ENCODE measurements around the gene NSFL1C. TPM values are rescaled to one million over a fixed set of nuclear protein-coding genes. Genes with fewer than 3 reads are reported as not detected.

Gene NSFL1C
- total RNA-seq, 1 donor from 2014 or later, result 93.9 TPM

GRCh38 chr20:1479831-1480595 is 13.4 kb upstream of the NSFL1C start:
- no peaks in the 10 kb centered on the region for H3K9me3 Mint-ChIP-seq
- no peaks in the 10 kb centered on the region for H3K36me3 Mint-ChIP-seq (ENCODE audit: low read depth)
- no peak for TF ChIP-seq CTCF (conservative IDR thresholded peaks at IDR 0.05)
- DNase-seq (ENCODE audit: low read depth, low spot score), result no peak
- no peak overlapping the region for H3K4me3 Mint-ChIP-seq
- H3K27ac Mint-ChIP-seq (ENCODE audit: unreplicated experiment), result no peak overlapping the region
- peaks cover 60% of the 10 kb centered on the region for H3K27me3 Mint-ChIP-seq (ENCODE audit: low read depth)
- no peaks in the 10 kb centered on the region for H3K4me1 Mint-ChIP-seq

GRCh38 chr20:1478566-1478965 is 11.9 kb upstream of the NSFL1C start:
- Mint-ChIP-seq H3K4me3 (no peak overlapping the region), H3K27me3 (ENCODE audit: low read depth) (peaks cover 46% of the 10 kb centered on the region), H3K27ac (ENCODE audit: unreplicated experiment) (no peak overlapping the region), H3K36me3 (ENCODE audit: low read depth) (no peaks in the 10 kb centered on the region), H3K4me1 (no peaks in the 10 kb centered on the region), H3K9me3 (no peaks in the 10 kb centered on the region)
- no peak for DNase-seq (ENCODE audit: low read depth, low spot score)
- TF ChIP-seq CTCF (conservative IDR thresholded peaks at IDR 0.05), result no peak

GRCh38 chr20:1477896-1478490 is 11.3 kb upstream of the NSFL1C start:
- no peak for TF ChIP-seq CTCF (conservative IDR thresholded peaks at IDR 0.05)
- peaks cover 45% of the 10 kb centered on the region for H3K27me3 Mint-ChIP-seq (ENCODE audit: low read depth)
- no peaks in the 10 kb centered on the region for H3K4me1 Mint-ChIP-seq
- H3K36me3 Mint-ChIP-seq (ENCODE audit: low read depth), result no peaks in the 10 kb centered on the region
- no peaks in the 10 kb centered on the region for H3K9me3 Mint-ChIP-seq
- DNase-seq (ENCODE audit: low read depth, low spot score), result no peak
- H3K27ac Mint-ChIP-seq (ENCODE audit: unreplicated experiment), result no peak overlapping the region
- no peak overlapping the region for H3K4me3 Mint-ChIP-seq

GRCh38 chr20:1474817-1475603 is 8.4 kb upstream of the NSFL1C start:
- no peak overlapping the region for H3K27ac Mint-ChIP-seq (ENCODE audit: unreplicated experiment)

More at GRCh38 chr20:1474817-1475603, 8.4 kb upstream of the NSFL1C start:
- no peaks in the 10 kb centered on the region for H3K36me3 Mint-ChIP-seq (ENCODE audit: low read depth)
- no peak for DNase-seq (ENCODE audit: low read depth, low spot score)
- TF ChIP-seq CTCF (conservative IDR thresholded peaks at IDR 0.05), result no peak
- no peaks in the 10 kb centered on the region for H3K9me3 Mint-ChIP-seq
- peaks cover 2% of the 10 kb centered on the region for H3K4me1 Mint-ChIP-seq
- no peak overlapping the region for H3K4me3 Mint-ChIP-seq
- H3K27me3 Mint-ChIP-seq (ENCODE audit: low read depth), result peaks cover 24% of the 10 kb centered on the region
